Islet precursor cell (in vitro differentiated cells): Measurements from ENCODE around the gene ATRNL1.

Experiments
- DNase-seq: peaks from one replicate; pipeline ENCODE4 v3.0.0-alpha.2; 2018

The ATRNL1 gene

GRCh38 chr10:115915429-115915828 lies 822.3 kb downstream of the ATRNL1 start:
- no peak for DNase-seq

GRCh38 chr10:115918812-115919211 lies 825.6 kb downstream of the ATRNL1 start:
- DNase-seq, result no peak

DNA sequence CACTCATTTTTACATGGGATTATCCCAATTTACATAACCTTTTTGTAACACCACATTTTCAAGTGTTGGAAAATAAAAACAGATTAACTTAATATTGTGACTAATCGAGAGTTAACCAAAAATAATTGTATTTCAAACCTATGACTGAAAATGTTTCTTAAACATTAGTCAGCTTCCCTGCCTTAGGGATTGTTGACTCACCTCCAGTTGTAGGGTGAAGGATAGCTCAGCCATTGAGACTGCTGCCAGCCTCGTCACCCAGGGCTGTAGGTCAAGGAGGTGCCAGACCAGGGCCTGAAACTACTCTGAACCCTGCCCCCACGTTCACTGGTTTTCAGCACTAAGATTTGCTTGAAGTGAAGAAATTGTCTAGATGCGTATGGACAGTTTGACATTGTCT lies 828.6 kb downstream of the ATRNL1 start:
- no peak for DNase-seq

GRCh38 chr10:115931309-115931708 lies 838.1 kb downstream of the ATRNL1 start:
- no peak for DNase-seq

GRCh38 chr10:115932099-115932498 lies 838.9 kb downstream of the ATRNL1 start:
- DNase-seq, result no peak

GRCh38 chr10:115933098-115933497 lies 839.9 kb downstream of the ATRNL1 start:
- no peak for DNase-seq

DNA sequence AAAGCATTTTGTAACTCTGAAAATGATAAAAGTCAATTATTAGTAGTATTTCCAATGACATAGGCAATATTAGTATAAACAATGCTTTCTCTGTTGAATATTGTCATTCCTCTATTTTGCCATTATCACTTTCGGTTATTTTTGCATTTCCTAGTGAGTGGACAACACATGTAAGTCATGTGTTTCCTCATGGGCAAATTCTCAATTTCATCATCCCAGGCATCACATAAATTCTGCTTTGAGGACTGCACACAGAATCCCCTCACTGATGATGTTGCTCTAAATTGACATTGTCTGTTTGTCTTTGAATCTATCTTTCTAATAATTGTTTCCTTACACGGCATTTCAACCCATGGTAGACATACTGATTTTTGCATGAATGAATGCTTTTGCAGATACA lies 842.6 kb downstream of the ATRNL1 start:
- no peak for DNase-seq

- DNase-seq, result no peak
Measured at GRCh38 chr10:115936926-115937767, 844.0 kb downstream of the ATRNL1 start.

DNA sequence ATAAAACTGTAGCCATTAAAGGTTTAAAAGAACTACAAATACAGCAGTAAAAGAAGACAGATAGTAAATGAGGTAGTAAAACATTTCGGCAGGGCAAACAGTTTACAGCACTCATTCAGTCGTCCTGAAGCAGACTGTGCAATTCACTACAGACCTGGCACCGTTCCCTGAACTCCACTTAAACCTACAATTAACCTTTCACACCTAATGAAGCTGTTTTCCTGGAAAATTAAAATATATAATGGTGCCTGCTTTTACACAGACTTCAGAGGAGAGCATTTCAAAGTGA lies 844.5 kb downstream of the ATRNL1 start:
- DNase-seq, result no peak

DNA sequence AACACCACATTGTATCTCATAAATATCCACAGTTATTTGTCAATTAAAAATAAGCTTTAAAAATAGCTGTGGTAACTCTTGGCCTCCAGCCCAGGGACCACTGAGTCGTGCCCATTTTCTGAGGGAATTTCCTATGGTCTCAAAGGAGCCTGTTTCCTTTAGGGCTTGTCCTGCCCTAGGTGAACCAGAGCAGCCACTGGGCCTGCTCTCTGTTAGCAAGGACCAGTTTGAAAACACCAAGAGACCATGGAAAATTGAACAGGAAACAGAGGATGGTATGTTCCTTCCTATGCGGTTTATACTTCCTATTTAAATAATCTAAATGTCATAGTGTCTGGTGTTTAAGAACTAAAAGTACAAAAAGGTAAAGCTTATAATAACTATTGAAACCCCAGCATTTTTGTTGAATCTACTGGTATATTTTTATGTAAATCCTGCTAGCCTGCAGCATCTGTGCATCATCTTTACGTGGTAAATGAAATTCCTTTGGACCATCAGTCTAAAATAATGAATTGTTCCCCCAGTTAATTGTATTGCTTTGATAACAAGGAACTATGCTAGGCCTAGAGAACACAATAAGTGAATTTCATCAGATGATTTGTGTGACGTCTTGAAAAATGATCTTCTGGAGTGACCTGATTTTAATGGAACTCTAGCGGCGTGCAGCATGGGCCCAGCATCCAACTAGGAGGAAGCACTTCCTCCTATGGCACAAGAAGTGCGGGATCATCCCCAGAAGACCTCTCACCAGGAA lies 846.1 kb downstream of the ATRNL1 start:
- no peak for DNase-seq

DNA sequence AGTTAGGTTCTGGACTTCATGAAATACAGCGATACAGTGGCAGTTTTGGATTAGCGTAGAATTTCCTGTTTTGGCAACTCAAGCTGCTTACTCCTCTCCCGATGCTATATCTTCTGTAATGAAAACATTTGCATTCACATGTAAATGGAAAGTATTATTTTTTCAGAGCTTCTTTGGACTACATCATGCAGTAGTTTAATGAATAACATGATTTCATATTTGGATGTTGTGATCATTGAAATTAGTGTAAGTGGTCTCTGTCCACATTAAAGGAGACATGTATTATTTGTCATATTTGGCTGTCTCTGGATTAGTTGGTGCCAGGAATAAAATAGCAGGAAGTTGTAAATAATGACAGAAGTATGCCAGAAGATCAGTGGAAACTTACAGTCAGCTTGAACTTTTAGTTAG lies 848.2 kb downstream of the ATRNL1 start:
- DNase-seq, result no peak

DNA sequence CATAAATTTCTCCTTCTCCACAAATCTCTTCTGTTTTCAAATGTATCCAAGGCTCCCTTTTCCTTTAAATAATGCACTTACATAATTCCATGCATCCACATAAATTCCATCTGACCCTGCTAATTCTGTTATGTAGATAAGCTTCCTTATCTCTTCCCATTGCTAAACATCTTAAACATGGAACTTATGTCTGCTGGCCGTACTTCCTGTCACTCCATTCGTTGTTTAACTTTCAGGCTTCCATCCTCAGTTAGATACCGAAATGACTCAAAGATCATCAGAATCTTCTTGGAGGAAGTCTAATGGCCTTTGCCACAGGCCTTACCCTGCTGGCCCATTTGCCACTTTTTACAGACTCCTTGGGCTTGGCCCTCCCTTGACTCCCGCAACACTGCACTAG lies 848.9 kb downstream of the ATRNL1 start:
- no peak for DNase-seq

DNA sequence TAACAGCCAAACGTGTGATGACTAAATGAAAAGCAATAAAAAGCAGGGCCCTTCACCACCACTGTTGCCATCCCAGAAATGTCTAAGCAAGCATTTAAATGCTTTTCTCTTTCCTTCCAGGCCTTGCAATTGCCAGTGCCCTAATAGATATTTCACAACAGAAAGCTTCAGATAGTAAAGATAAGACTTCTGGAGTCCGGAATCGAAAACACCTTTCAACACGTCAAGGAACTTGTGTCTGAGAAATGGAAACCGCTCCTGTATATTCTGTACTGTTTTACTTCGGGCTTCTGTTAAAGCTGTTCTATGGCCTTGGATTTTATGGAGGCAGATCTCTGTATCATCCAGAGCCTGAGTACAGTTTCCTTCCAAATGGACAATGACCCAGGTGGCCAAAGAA lies 851.4 kb downstream of the ATRNL1 start:
- DNase-seq, result no peak

DNA sequence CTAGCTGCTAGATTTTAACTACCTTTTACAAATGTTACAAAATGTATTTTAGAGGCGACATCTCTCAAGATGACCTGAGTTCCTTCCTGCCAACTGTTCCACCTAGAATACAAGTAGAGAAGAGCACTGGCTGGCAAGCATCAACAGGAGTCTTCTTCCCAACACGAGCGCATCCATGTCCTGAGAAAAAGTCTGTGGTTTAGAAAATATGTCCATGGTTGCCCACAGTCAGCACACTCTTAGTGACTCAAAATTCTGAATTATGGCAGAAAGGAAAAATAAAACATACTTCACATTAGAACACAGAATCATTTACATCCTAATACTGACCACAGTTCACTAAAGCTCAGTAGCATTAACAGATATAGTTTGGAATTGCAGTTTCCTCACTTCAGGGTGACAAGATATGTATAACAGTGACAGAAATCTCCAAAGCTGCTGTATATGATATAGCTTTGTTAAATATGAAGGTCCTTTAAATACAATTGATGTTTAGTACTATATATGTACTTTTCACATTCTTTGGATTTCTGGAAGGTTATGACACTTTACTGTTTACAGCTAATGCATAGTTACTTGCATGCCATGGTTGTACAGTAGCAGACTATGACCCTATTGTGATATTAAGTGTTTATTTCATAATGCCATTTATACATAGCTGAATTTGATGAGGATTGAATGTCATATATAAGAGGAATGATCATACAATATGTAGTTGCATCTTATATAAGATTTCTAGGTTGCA lies 852.7 kb downstream of the ATRNL1 start:
- no peak for DNase-seq

- DNase-seq, result no peak
Measured at GRCh38 chr10:115947104-115947503, 853.9 kb downstream of the ATRNL1 start.

GRCh38 chr10:115948465-115948864 lies 855.3 kb downstream of the ATRNL1 start:
- no peak for DNase-seq

GRCh38 chr10:115949282-115949844 lies 856.2 kb downstream of the ATRNL1 start:
- DNase-seq, result no peak

DNA sequence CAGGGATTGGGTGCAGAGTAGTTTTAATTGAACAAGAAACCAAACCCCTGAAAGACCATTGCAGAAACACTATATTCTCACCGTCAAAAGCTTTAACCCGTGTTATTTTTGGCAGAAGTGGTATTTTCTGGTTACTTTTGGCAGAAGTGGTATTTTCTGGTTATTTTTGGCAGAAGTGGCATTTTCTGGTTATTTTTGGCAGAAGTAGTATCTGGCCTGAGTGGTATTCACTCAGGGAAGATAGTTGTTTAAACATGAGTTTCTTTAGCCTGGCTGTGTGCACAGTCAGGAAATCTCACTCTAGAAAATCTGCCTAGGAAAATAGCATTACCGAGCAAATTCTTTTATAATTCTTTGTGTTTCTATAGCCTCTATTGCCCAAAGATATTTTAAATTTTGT lies 857.2 kb downstream of the ATRNL1 start:
- no peak for DNase-seq

GRCh38 chr10:115951242-115951641 lies 858.1 kb downstream of the ATRNL1 start:
- no peak for DNase-seq

- no peak for DNase-seq
Measured at GRCh38 chr10:115953281-115953680, 860.1 kb downstream of the ATRNL1 start.

DNA sequence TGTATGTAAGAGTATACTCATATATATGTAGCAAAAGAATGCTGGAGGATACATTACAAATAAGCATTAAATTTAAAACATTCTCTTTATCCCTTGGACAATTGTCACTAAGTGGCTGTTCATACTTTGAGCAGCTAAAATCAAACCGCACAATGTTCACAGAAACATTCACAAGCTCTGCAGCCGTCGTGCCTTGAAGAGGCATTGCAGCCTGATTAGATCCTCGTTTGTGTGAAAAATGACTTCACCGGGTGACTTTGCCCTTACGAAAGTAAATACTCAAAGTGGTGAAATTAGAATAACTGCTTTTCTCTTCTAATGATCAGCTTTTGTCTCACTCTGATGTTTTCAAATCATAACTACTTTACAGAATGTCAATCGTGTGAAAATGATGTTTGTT lies 860.8 kb downstream of the ATRNL1 start:
- DNase-seq, result no peak

DNA sequence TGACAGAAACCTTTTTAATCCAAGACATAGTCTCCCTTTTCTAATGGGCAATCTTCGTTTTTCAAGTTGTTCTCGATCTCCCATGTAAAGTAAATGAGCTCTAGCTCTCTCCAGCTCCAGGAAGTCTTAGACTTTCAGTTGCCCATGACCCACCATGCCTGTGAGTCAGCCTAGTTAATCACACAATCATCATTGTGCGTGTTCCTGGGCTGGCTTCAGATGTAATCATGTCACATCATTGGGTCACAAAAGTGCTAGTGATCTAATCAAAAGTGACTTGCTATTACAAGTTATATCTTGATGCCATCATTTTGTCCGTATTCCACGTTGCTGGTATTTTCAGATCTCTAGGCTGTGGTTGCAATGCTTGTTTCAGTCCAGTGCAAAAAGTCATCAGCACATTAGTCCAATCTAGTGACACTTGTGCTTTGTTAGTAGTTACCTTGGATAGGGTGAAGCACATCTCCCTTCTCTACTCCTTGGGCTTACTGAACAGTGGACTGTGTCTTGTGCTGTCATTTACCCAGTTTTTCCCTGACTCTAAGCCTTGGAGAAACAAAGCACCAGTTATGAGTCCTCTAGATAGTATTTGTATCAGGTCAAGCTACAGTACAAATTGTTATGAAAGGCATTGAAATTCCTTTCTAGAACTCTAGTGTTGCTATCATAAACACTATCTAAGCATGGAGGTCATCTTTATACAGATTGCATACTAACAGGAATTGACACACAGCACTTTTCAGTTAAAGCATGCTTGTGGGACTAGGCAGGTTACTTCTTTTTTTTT lies 863.3 kb downstream of the ATRNL1 start:
- no peak for DNase-seq

GRCh38 chr10:115957012-115957399 lies 863.8 kb downstream of the ATRNL1 start:
- DNase-seq, result no peak
